Activated effector memory CD4-positive, alpha-beta T cell treated with Interleukin-2 at 50 U/mL for 16 hours (primary cell): ENCODE measurements around the gene ANKRD11.

Experiments used
- DNase-seq: peaks from one replicate; pipeline ENCODE4 v3.0.0-alpha.2; 2020

ANKRD11 gene

GRCh38 chr16:89292443-89293078 is 197.8 kb downstream of the ANKRD11 start:
- no peak for DNase-seq

- no peak for DNase-seq
These were observed 198.6 kb downstream of the ANKRD11 start for GRCh38 chr16:89291776-89292175.

- no peak for DNase-seq
These were observed 199.0 kb downstream of the ANKRD11 start for GRCh38 chr16:89291363-89291762.

GRCh38 chr16:89290887-89291286 is 199.5 kb downstream of the ANKRD11 start:
- DNase-seq, result no peak

GRCh38 chr16:89290472-89290871 is 199.9 kb downstream of the ANKRD11 start:
- DNase-seq, result no peak

- DNase-seq, result peak; percentile 52
These were observed 200.6 kb downstream of the ANKRD11 start for GRCh38 chr16:89289428-89290395.

- no peak for DNase-seq
These were observed 201.4 kb downstream of the ANKRD11 start for GRCh38 chr16:89288966-89289365.

- no peak for DNase-seq
These were observed 201.8 kb downstream of the ANKRD11 start for GRCh38 chr16:89288577-89288844.

GRCh38 chr16:89287777-89288576 is 202.4 kb downstream of the ANKRD11 start:
- no peak for DNase-seq

GRCh38 chr16:89286096-89286495 is 204.3 kb downstream of the ANKRD11 start:
- no peak for DNase-seq

- DNase-seq, result no peak
These were observed 205.0 kb downstream of the ANKRD11 start for GRCh38 chr16:89285381-89285780.

- no peak for DNase-seq
These were observed 206.9 kb downstream of the ANKRD11 start for GRCh38 chr16:89283449-89283848.

- no peak for DNase-seq
These were observed 207.8 kb downstream of the ANKRD11 start for GRCh38 chr16:89282523-89282922.

GRCh38 chr16:89281829-89282228 is 208.5 kb downstream of the ANKRD11 start:
- DNase-seq, result no peak

GRCh38 chr16:89281189-89281577 is 209.2 kb downstream of the ANKRD11 start:
- no peak for DNase-seq

GRCh38 chr16:89280546-89281188 is 209.7 kb downstream of the ANKRD11 start:
- DNase-seq, result no peak

GRCh38 chr16:89279666-89280481 is 210.5 kb downstream of the ANKRD11 start:
- no peak for DNase-seq

GRCh38 chr16:89278441-89279240 is 211.7 kb downstream of the ANKRD11 start:
- no peak for DNase-seq

- DNase-seq, result no peak
These were observed 212.6 kb downstream of the ANKRD11 start for GRCh38 chr16:89277641-89278341.

GRCh38 chr16:89277049-89277448 is 213.3 kb downstream of the ANKRD11 start:
- DNase-seq, result no peak
